GM23338 (cell line): Measurements from ENCODE around the gene TIMM17A. TPM values are rescaled to one million over a fixed set of nuclear protein-coding genes. Genes with fewer than 3 reads are reported as not detected.

Experiments
- ATAC-seq: fragments of 200-7000 bp; cut with Tn5 transposase; 3 replicates; pipeline ENCODE4 v1.9.1; 2020
- DNase-seq: peaks from one replicate; pipeline ENCODE4 v3.0.0-alpha.2; 2015; ENCODE audit warnings: low spot score
- H2AFZ ChIP-seq: fragments of 200-600 bp; sonication (generic); 2 replicates; pipeline ENCODE4 v1.8.0; 2016; ENCODE audit warnings: antibody characterized with exemption, mild to moderate bottlenecking, moderate library complexity
- H3F3A ChIP-seq: fragments of 200-600 bp; sonication (generic); replicated peaks from 2 replicates; pipeline ENCODE4 v1.8.0; 2017; ENCODE audit warnings: antibody characterized with exemption, mixed run types, low read depth
- H3K27ac ChIP-seq: fragments of 200-600 bp; sonication (generic); 2 replicates; pipeline ENCODE4 v1.6.1; 2016; ENCODE audit warnings: low read depth
- H3K27me3 ChIP-seq: fragments of 200-600 bp; sonication (generic); 2 replicates; pipeline ENCODE4 v1.8.0; 2016; ENCODE audit warnings: mild to moderate bottlenecking, mixed run types, moderate library complexity; ENCODE audit not compliant: insufficient read depth
- H3K36me3 ChIP-seq: fragments of 200-600 bp; sonication (generic); 2 replicates; pipeline ENCODE4 v1.8.0; 2016; ENCODE audit warnings: mild to moderate bottlenecking; ENCODE audit not compliant: insufficient read depth
- H3K4me1 ChIP-seq: fragments of 200-600 bp; sonication (generic); 2 replicates; pipeline ENCODE4 v1.8.0; 2016; ENCODE audit warnings: mild to moderate bottlenecking, moderate library complexity; ENCODE audit not compliant: insufficient read depth
- H3K4me2 ChIP-seq: fragments of 200-600 bp; sonication (generic); 2 replicates; pipeline ENCODE4 v1.7.1; 2017; ENCODE audit warnings: mixed run types
- H3K4me3 ChIP-seq: fragments of 200-600 bp; sonication (generic); 2 replicates; pipeline ENCODE4 v1.6.1; 2016; ENCODE audit warnings: mixed run types
- H3K79me2 ChIP-seq: fragments of 200-600 bp; sonication (generic); replicated peaks from 2 replicates; pipeline ENCODE4 v1.8.0; 2017; ENCODE audit warnings: mild to moderate bottlenecking; ENCODE audit not compliant: insufficient read depth
- H3K9me2 ChIP-seq: fragments of 200-600 bp; sonication (generic); 2 replicates; pipeline ENCODE4 v1.8.0; 2017; ENCODE audit not compliant: insufficient read depth
- H4K20me1 ChIP-seq: fragments of 200-600 bp; sonication (generic); replicated peaks from 2 replicates; pipeline ENCODE4 v1.8.0; 2017; ENCODE audit warnings: mild to moderate bottlenecking; ENCODE audit not compliant: insufficient read depth
- H3K27ac Mint-ChIP-seq: 2 replicates; pipeline ENCODE4 v1.8.0; 2020; ENCODE audit warnings: inconsistent platforms, mild to moderate bottlenecking, moderate library complexity, mixed read lengths
- H3K27me3 Mint-ChIP-seq: 3 replicates; pipeline ENCODE4 v1.8.0; 2022; ENCODE audit warnings: low read depth, mild to moderate bottlenecking, moderate library complexity, mixed read lengths, inconsistent platforms; ENCODE audit not compliant: insufficient read depth, poor library complexity
- H3K36me3 Mint-ChIP-seq: 3 replicates; pipeline ENCODE4 v1.8.0; 2021; ENCODE audit warnings: low read depth, mild to moderate bottlenecking, inconsistent platforms, moderate library complexity, mixed read lengths
- H3K4me1 Mint-ChIP-seq: 3 replicates; pipeline ENCODE4 v1.8.0; 2020; ENCODE audit warnings: mild to moderate bottlenecking, inconsistent platforms, mixed read lengths
- H3K4me3 Mint-ChIP-seq: 3 replicates; pipeline ENCODE4 v1.8.0; 2021; ENCODE audit warnings: moderate library complexity, mild to moderate bottlenecking, inconsistent platforms, mixed read lengths
- H3K9me3 Mint-ChIP-seq: 3 replicates; pipeline ENCODE4 v1.8.0; 2020; ENCODE audit warnings: moderate library complexity, mild to moderate bottlenecking, inconsistent platforms, mixed read lengths
- CREB1 ChIP-seq: fragments of 250-450 bp; sonication (Bioruptor Pico); IDR thresholded peaks from 2 replicates; pipeline ENCODE4 v1.5.0; 2020; ENCODE audit warnings: low read depth, mild to moderate bottlenecking, moderate library complexity
- ETS1 ChIP-seq: IDR thresholded peaks from 2 replicates; pipeline ENCODE4 v1.6.1; 2016; ENCODE audit warnings: antibody characterized with exemption
- EZH2 ChIP-seq: fragments of 200-600 bp; sonication (generic); IDR thresholded peaks from one replicate; pipeline ENCODE4 v1.8.0; 2017; ENCODE audit warnings: antibody characterized with exemption, mild to moderate bottlenecking, low read depth; ENCODE audit not compliant: unreplicated experiment
- EZH2phosphoT487 ChIP-seq: fragments of 200-600 bp; sonication (generic); IDR thresholded peaks from one replicate; pipeline ENCODE4 v1.8.1; 2018; ENCODE audit warnings: antibody characterized with exemption; ENCODE audit not compliant: unreplicated experiment
- JUNB ChIP-seq: IDR thresholded peaks from one replicate; pipeline ENCODE4 v1.6.1; 2016; ENCODE audit warnings: antibody characterized with exemption; ENCODE audit not compliant: unreplicated experiment
- NANOG ChIP-seq: IDR thresholded peaks from 2 replicates; pipeline ENCODE4 v1.6.1; 2016; ENCODE audit warnings: antibody characterized with exemption, borderline replicate concordance
- REST ChIP-seq: IDR thresholded peaks from one replicate; pipeline ENCODE4 v1.6.1; 2018; ENCODE audit warnings: antibody characterized with exemption; ENCODE audit not compliant: unreplicated experiment
- STAT1 ChIP-seq: IDR thresholded peaks from one replicate; pipeline ENCODE4 v1.6.1; 2016; ENCODE audit warnings: antibody characterized with exemption; ENCODE audit not compliant: unreplicated experiment
- ZNF114 ChIP-seq: fragments of 250-450 bp; sonication (Bioruptor Pico); IDR thresholded peaks from 2 replicates; pipeline ENCODE4 v1.5.0; 2020; ENCODE audit warnings: mild to moderate bottlenecking, moderate library complexity
- ZNF331 ChIP-seq: fragments of 250-450 bp; sonication (Bioruptor Pico); IDR thresholded peaks from 2 replicates; pipeline ENCODE4 v1.5.0; 2020; ENCODE audit warnings: low read depth, mild to moderate bottlenecking, moderate library complexity
- ZNF462 ChIP-seq: fragments of 250-450 bp; sonication (Bioruptor Pico); IDR thresholded peaks from 2 replicates; pipeline ENCODE4 v1.5.0; 2020; ENCODE audit warnings: mild to moderate bottlenecking, moderate library complexity
- polyA plus RNA-seq: library from polyadenylated mRNA; unstranded; fragments of >200 nt; fragmentation: Nextera tagmentation; extraction: Ambion mirVana; gene quantifications from 2 replicates; pipeline ENCODE4 v1.2.1, GENCODE V29; 2016
- total RNA-seq: library from RNA; depleted of rRNA; stranded (reverse); fragments of >200 nt; shearing (Covaris generic); gene quantifications from 2 replicates; pipeline ENCODE4 v1.2.3, GENCODE V29; 2014

The TIMM17A gene
- total and polyA plus RNA-seq, 2 experiments from 2014 or later = 38.5 to 60.0 TPM

DNA sequence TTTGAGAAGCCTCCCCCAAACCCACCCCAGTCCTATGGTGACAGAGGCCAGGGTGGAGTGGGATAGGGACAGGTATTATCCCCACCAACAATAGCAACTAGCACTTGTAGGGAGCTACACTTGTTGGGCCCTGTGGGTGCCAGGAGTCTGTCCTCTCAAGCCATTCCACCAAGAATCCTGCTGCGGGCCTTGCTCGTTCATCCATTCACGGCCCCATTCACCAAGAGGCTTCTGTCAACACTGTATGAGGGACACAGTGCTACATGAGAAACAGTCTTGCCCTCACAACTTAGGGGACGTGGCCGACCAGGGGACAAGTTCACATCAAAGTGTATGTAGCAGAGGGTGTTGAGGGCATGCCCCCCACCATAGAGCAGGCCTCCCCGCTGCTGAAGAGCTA lies 47.7 kb upstream of the TIMM17A start:
- TF ChIP-seq CREB1 (no peak), ZNF331 (CRISPR knock-in tag) (no peak)
- no peak overlapping the region for H3K27ac Mint-ChIP-seq
- Histone ChIP-seq H3K9me2 (no peaks in the 10 kb centered on the region), H3K27ac (no peak overlapping the region), H3K4me2 (no peak overlapping the region), H4K20me1 (no peaks in the 10 kb centered on the region), H3K4me3 (no peak overlapping the region), H3K79me2 (no peaks in the 10 kb centered on the region), H3F3A (no peaks in the 10 kb centered on the region), H3K27me3 (no peaks in the 10 kb centered on the region), H2AFZ (no peak overlapping the region), H3K4me1 (no peaks in the 10 kb centered on the region), H3K36me3 (no peaks in the 10 kb centered on the region)
- peaks cover 16% of the 10 kb centered on the region for H3K4me1 Mint-ChIP-seq
- ATAC-seq = no peak
- peaks cover 9% of the 10 kb centered on the region for H3K27me3 Mint-ChIP-seq
- no peaks in the 10 kb centered on the region for H3K9me3 Mint-ChIP-seq
- no peak for DNase-seq
- no peaks in the 10 kb centered on the region for H3K36me3 Mint-ChIP-seq
- no peak overlapping the region for H3K4me3 Mint-ChIP-seq

DNA sequence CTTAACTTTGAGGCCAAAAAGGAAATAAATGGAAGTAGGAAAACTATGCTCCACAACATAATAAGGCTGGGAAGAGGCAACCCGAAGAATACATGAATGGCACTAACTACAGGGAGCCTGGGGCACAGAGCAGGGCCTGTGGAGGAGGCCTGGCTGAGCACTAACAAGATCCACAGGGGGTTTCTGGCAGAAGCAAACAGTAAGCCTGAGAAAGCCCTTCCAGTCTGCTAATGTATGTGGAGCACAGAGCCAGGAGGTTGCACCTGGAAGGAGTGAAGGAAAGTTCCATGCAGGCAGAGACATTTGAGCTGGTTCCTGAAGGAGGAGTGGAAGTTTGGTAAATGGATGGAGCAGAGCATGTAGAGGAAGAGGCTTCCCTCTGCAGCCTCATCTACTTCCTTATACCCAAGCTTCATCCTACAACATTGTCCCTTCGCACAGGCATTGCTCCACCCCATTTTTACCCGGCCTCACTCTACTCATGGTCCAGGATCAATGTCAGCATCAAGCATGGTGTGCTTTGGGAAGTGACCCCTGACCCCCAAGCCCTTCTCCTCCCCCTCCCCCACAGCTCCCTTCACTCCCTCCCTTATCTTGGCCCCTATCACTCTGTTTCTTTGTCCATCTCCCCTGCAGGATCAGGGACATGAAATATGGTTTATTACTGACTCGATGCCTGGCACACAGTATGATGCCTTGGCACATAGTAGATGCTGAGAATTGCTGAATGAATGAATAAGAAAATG lies 43.3 kb upstream of the TIMM17A start:
- Histone ChIP-seq H3K4me1 (no peaks in the 10 kb centered on the region), H3K79me2 (no peaks in the 10 kb centered on the region), H3F3A (no peaks in the 10 kb centered on the region), H3K4me2 (no peak overlapping the region), H3K27ac (no peak overlapping the region), H3K27me3 (no peaks in the 10 kb centered on the region), H3K4me3 (no peak overlapping the region), H3K36me3 (no peaks in the 10 kb centered on the region), H2AFZ (no peak overlapping the region), H4K20me1 (no peaks in the 10 kb centered on the region), H3K9me2 (no peaks in the 10 kb centered on the region)
- DNase-seq = no peak
- no peaks in the 10 kb centered on the region for H3K36me3 Mint-ChIP-seq
- no peaks in the 10 kb centered on the region for H3K9me3 Mint-ChIP-seq
- ATAC-seq = peak; percentile 90
- H3K4me1 Mint-ChIP-seq = peaks cover 11% of the 10 kb centered on the region
- no peak overlapping the region for H3K4me3 Mint-ChIP-seq
- H3K27me3 Mint-ChIP-seq = peaks cover 4% of the 10 kb centered on the region
- H3K27ac Mint-ChIP-seq = no peak overlapping the region
- no peak for TF ChIP-seq ZNF462 (CRISPR knock-in tag)
- no peak for TF ChIP-seq REST
- TF ChIP-seq NANOG = no peak
- TF ChIP-seq ETS1 = no peak
- TF ChIP-seq CREB1 = no peak
- no peak for TF ChIP-seq JUNB
- TF ChIP-seq EZH2 = no peak
- no peak for TF ChIP-seq STAT1
- TF ChIP-seq ZNF331 (CRISPR knock-in tag) = no peak
- no peak for TF ChIP-seq EZH2phosphoT487
- no peak for TF ChIP-seq ZNF114 (CRISPR knock-in tag)
